ENCODE results near the gene ITFG2. TPM values are rescaled to one million over a fixed set of nuclear protein-coding genes. Genes with fewer than 3 reads are reported as not detected.
A peak's percentile ranks its signal among the peaks of the same experiment; 100 is the strongest.

ITFG2 gene
- total and polyA plus RNA-seq, 12 donors, result 10.4 to 30.3 (median 13.3) TPM

DNA sequence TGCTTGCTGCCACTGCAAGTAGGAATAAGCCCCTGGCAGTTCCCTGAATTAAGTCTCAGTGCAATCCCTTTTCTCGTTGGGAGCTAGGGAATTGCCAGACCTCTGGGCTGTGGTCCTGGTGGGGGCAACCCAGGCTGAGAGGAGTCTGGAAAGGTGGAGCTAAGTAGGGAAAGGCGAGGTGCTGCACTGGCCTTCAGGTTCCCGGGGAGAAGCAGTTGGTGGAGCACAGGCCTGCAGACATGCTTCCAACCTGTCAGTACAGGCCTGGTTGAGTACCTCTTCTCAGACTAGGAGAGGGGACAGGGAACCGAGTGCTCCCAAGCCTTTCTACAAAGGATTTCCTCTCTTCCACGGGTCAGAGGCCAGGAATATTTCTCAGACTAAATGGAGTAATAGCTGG is 20.9 kb downstream of the ITFG2 start:
- peaks cover 0 to 7% (median 0%) of the 10 kb centered on the region in 7 donors for H3K27me3 ChIP-seq
- ATAC-seq (no peak), DNase-seq (no peak)
- peaks cover 0 to 48% (median 0%) of the 10 kb centered on the region in 9 donors for H3K36me3 ChIP-seq
- H3K9me3 ChIP-seq, result no peaks in the 10 kb centered on the region
- intact Hi-C loops (cut with DNase I), result no loop called here
- peak overlapping the region in 6 of 10 donors; percentile 2 to 53 (median 44) for H3K4me3 ChIP-seq
- peaks cover 0 to 25% (median 8%) of the 10 kb centered on the region in 9 donors for H3K4me1 ChIP-seq
- TF ChIP-seq, protein P1, sequence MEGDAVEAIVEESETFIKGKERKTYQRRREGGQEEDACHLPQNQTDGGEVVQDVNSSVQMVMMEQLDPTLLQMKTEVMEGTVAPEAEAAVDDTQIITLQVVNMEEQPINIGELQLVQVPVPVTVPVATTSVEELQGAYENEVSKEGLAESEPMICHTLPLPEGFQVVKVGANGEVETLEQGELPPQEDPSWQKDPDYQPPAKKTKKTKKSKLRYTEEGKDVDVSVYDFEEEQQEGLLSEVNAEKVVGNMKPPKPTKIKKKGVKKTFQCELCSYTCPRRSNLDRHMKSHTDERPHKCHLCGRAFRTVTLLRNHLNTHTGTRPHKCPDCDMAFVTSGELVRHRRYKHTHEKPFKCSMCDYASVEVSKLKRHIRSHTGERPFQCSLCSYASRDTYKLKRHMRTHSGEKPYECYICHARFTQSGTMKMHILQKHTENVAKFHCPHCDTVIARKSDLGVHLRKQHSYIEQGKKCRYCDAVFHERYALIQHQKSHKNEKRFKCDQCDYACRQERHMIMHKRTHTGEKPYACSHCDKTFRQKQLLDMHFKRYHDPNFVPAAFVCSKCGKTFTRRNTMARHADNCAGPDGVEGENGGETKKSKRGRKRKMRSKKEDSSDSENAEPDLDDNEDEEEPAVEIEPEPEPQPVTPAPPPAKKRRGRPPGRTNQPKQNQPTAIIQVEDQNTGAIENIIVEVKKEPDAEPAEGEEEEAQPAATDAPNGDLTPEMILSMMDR (IDR thresholded peaks at IDR 0.05), result no peak
- peak overlapping the region in 5 of 10 donors; percentile 8 to 60 (median 37) for H3K27ac ChIP-seq
- 53 to 62% methylated on average over 5 of the region's 5 CpGs for WGBS, 2 donors

DNA sequence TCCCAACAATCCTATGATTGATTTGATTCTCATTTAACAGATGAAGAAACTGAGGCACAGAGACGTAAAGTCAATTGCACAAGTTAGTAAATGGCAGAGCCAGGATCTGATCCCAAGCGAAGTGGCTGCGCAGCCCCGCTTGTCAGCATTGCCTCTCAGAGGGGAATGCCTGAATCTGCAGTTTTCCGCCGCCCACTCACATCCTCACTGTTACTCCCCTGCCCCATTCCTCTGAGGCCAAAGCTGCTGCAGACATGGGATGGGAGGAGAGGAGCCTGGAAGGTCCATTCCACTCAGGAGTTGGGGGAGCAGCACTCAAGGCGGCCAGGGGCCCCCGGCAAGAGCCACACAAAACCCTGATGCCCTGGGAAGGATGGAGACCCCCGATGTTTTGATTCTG is 21.3 kb downstream of the ITFG2 start:
- H3K4me1 ChIP-seq, result peaks cover 0 to 25% (median 8%) of the 10 kb centered on the region in 9 donors
- peak in 7 of 8 donors; percentile 27 to 68 (median 56) for ATAC-seq
- no peak for DNase-seq
- H3K9me3 ChIP-seq, result no peaks in the 10 kb centered on the region
- H3K27me3 ChIP-seq, result peaks cover 0 to 7% (median 0%) of the 10 kb centered on the region in 7 donors
- H3K27ac ChIP-seq, result peak overlapping the region in 6 of 10 donors; percentile 20 to 64 (median 48)
- intact Hi-C loops (cut with DNase I), result no loop called here
- 48 to 80% methylated on average over 9 of the region's 9 CpGs for WGBS, 2 donors
- peaks cover 0 to 44% (median 0%) of the 10 kb centered on the region in 9 donors for H3K36me3 ChIP-seq
- H3K4me3 ChIP-seq, result peak overlapping the region in 7 of 10 donors; percentile 11 to 53 (median 42)
- TF ChIP-seq, protein P1 (IDR thresholded peaks at IDR 0.05), result no peak

DNA sequence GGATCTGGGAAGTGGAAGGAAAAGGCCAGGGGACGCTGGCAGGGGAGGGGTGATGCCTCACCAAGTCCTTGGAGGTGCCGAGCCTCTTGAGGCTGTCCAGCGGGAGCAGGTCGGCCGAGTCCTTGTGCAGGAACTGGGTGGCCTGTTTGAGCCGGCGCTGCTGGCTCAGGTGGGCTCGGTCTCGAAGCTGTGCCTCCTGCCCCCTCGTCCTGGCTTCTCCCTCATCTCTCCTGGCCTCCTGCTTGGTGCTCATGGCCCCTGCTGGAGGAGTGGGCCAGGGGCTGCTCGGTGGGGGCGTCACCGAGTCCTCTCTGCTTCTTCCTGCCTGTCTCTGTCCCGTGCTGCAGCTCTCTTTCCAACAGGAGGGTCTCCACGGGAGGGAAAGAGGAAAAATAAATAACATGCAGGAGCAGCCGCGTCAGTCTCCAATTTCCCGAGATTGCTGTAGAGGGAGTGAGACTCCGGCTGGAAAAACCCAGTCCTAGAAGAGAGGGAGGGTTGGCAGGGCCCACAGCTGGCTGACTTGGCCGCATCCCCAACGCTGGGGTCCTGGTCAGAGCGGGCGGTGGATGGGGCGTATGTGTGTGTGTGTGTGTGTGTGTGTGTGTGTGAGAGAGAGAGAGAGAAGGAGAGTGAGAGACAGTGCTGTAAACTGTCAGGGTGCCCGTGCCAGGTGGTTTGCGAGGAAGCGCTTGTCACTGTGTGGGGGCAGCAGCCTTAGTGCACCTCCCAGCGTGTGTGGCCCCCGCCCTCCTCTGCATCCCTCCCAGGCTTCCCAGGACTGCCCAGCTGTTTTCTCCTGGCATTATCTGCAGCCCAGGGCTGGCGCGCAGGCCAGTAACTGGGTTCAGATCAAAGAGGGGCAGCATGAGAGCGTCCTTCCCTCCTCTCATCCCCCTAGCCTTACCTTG is 22.4 kb downstream of the ITFG2 start, which contains the start of gene NRIP2:
Gene NRIP2, minus strand, starts transcription at position 455 of the 911 bp plus-strand sequence. Its CDS starts 52 bp downstream, at position 403.
- Histone ChIP-seq H3K27ac (peak within 1 kb of the TSS in 7 of 10 donors; percentile 20 to 64 (median 45)), H3K36me3 (peaks cover 0 to 43% (median 0%) of the 10 kb centered on the region in 9 donors), H3K9me3 (no peaks in the 10 kb centered on the region), H3K4me3 (peak within 1 kb of the TSS in 9 of 10 donors; percentile 11 to 53 (median 40)), H3K27me3 (peaks cover 0 to 7% (median 0%) of the 10 kb centered on the region in 7 donors), H3K4me1 (peaks cover 0 to 25% (median 8%) of the 10 kb centered on the region in 9 donors)
- intact Hi-C loops (cut with DNase I), result no loop called here
- WGBS, 2 donors, result 12 to 24% methylated on average over 32 of the region's 32 CpGs
- DNase-seq (peak; percentile 40 to 43), ATAC-seq (peak; percentile 54 to 81 (median 71))
- TF ChIP-seq, protein P1 (IDR thresholded peaks at IDR 0.05), result peak in 4 of 9 donors; percentile 8 to 32 (median 27)

DNA sequence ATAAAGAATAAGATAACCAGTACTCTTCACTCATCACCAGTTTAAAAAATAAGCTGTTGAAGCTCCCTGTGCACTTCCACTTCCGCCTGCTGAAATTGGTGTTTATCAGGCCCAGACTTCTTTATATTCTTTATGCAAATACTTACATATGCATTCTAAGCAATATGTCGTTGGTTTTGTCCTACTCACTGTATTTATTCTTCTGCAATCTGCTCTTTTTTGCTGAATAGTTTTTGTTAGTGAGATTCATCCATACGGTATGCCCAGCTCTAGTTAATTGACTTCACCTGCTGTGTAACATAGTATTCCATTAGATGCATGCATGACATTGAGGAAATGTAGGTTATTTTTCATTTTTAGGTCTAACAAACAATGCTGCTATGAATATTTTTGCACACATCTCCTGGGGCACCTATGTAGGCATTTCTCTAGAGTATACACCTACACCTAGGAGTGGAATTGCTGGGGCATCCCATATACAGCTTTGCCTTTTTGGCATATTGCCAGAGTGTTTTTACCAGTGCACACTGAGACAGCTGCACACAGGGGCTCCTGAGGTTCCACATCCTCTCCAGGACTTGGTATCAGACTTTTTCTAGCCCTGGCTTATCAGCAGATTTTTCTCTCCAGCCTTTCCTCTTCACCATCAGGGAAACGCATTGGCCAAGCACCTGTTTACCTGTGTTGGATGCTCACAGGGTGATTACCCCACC is 23.4 kb downstream of the ITFG2 start:
- TF ChIP-seq, protein P1 (IDR thresholded peaks at IDR 0.05), result no peak
- DNase-seq, result no peak
- peaks cover 0 to 25% (median 8%) of the 10 kb centered on the region in 9 donors for H3K4me1 ChIP-seq
- H3K9me3 ChIP-seq, result no peaks in the 10 kb centered on the region
- H3K27me3 ChIP-seq, result peaks cover 0 to 7% (median 0%) of the 10 kb centered on the region in 7 donors
- H3K27ac ChIP-seq, result no peak overlapping the region
- peaks cover 0 to 35% (median 0%) of the 10 kb centered on the region in 9 donors for H3K36me3 ChIP-seq
- intact Hi-C loops (cut with DNase I), result no loop called here
- ATAC-seq, result no peak
- WGBS, 2 donors, result 68 to 78% methylated on average over 4 of the region's 4 CpGs
- H3K4me3 ChIP-seq, result peak overlapping the region in 1 of 10 donors; percentile 53

Measured in heart right ventricle (tissue), 16 donors.